ENCODE data around the gene ARF6.
"Not testable (repeated sequence)": the region's sequence is repeated elsewhere in the genome, so short reads cannot be mapped to it uniquely, and the experiment has no call there.

The ARF6 gene

GRCh38 chr14:49892636-49893308, at the start of gene ARF6:
Gene ARF6, plus strand, starts transcription at chr14:49893082. Its CDS starts 655 bp downstream, at chr14:49893737.
- peak; percentile 94 for DNase-seq (ENCODE audit: low read depth in 2 of 2)

GRCh38 chr14:49849213-49849847, 43.6 kb upstream of the ARF6 start:
- no peak for DNase-seq (ENCODE audit: low read depth in 2 of 2)

- no peak for DNase-seq (ENCODE audit: low read depth in 2 of 2)
Measured at GRCh38 chr14:49851813-49852212, 41.1 kb upstream of the ARF6 start.

GRCh38 chr14:49852301-49853157, 40.4 kb upstream of the ARF6 start, which contains the start of gene NEMF:
Gene NEMF, minus strand, starts transcription at chr14:49852788. Its CDS starts 35 bp downstream, at chr14:49852753.
- DNase-seq (ENCODE audit: low read depth in 2 of 2) = peak; percentile 49 to 61

- DNase-seq (ENCODE audit: low read depth in 2 of 2) = no peak
Measured at GRCh38 chr14:49853158-49853477, 39.8 kb upstream of the ARF6 start.

GRCh38 chr14:49853572-49854375, 39.1 kb upstream of the ARF6 start:
- peak; percentile 30 to 43 for DNase-seq (ENCODE audit: low read depth in 2 of 2)

- DNase-seq (ENCODE audit: low read depth in 2 of 2) = no peak
Measured at GRCh38 chr14:49857427-49858003, 35.4 kb upstream of the ARF6 start.

GRCh38 chr14:49858383-49858782, 34.5 kb upstream of the ARF6 start:
- DNase-seq (ENCODE audit: low read depth in 2 of 2) = no peak

- peak in 1 of 2 donors; percentile 30 for DNase-seq (ENCODE audit: low read depth in 2 of 2)
Measured at GRCh38 chr14:49860988-49861698, 31.7 kb upstream of the ARF6 start.

- peak in 1 of 2 donors; percentile 21 for DNase-seq (ENCODE audit: low read depth in 2 of 2)
Measured at GRCh38 chr14:49861699-49862088, 31.2 kb upstream of the ARF6 start.

GRCh38 chr14:49862089-49862673, 30.7 kb upstream of the ARF6 start:
- DNase-seq (ENCODE audit: low read depth in 2 of 2) = peak; percentile 70 to 78

GRCh38 chr14:49863487-49864281, 29.2 kb upstream of the ARF6 start:
- DNase-seq (ENCODE audit: low read depth in 2 of 2) = no peak

GRCh38 chr14:49865431-49865859, 27.4 kb upstream of the ARF6 start:
- peak; percentile 53 to 69 for DNase-seq (ENCODE audit: low read depth in 2 of 2)

GRCh38 chr14:49867831-49868719, 24.8 kb upstream of the ARF6 start:
- DNase-seq (ENCODE audit: low read depth in 2 of 2) = peak; percentile 96 to 97

- DNase-seq (ENCODE audit: low read depth in 2 of 2) = no peak
Measured at GRCh38 chr14:49868720-49869114, 24.2 kb upstream of the ARF6 start.

GRCh38 chr14:49870908-49871307, 22.0 kb upstream of the ARF6 start:
- DNase-seq (ENCODE audit: low read depth in 2 of 2) = no peak

GRCh38 chr14:49873548-49873947, 19.3 kb upstream of the ARF6 start:
- DNase-seq (ENCODE audit: low read depth in 2 of 2) = not testable (repeated sequence)

- no peak for DNase-seq (ENCODE audit: low read depth in 2 of 2)
Measured at GRCh38 chr14:49875640-49876198, 17.2 kb upstream of the ARF6 start.

Measured in stimulated activated CD8-positive, alpha-beta memory T cell treated with anti-CD3 and anti-CD28 coated beads, Interleukin-7, amount 100 ng/mL, for 1 hour (primary cell).